MM.1S (cell line): ENCODE results near the gene CDC20.

ENCODE experiments used
- DNase-seq: peaks from one replicate; pipeline ENCODE4 v3.0.0-alpha.2; 2015
- H2AFZ ChIP-seq: fragments of 300-600 bp; sonication (generic); 2 replicates; pipeline ENCODE4 v1.6.0; 2016; ENCODE audit warnings: antibody characterized with exemption, low read length
- H3F3A ChIP-seq: fragments of 300-600 bp; sonication (generic); 2 replicates; pipeline ENCODE4 v1.6.1; 2016; ENCODE audit warnings: mild to moderate bottlenecking, antibody characterized with exemption, low read length, moderate library complexity, mixed read lengths; ENCODE audit not compliant: insufficient read depth
- H3K27ac ChIP-seq: fragments of 300-600 bp; sonication (generic); 2 replicates; pipeline ENCODE4 v1.5.1; 2016; ENCODE audit warnings: mild to moderate bottlenecking, low read length
- H3K27me3 ChIP-seq: fragments of 300-600 bp; sonication (generic); replicated peaks from 2 replicates; pipeline ENCODE4 v1.6.0; 2016; ENCODE audit warnings: low read length; ENCODE audit not compliant: insufficient read depth
- H3K36me3 ChIP-seq: fragments of 300-600 bp; sonication (generic); replicated peaks from 2 replicates; pipeline ENCODE4 v1.6.1; 2016; ENCODE audit warnings: mild to moderate bottlenecking, low read length, mixed read lengths; ENCODE audit not compliant: insufficient read depth
- H3K4me1 ChIP-seq: fragments of 300-600 bp; sonication (generic); 2 replicates; pipeline ENCODE4 v1.6.1; 2016; ENCODE audit warnings: low read length, mixed read lengths
- H3K4me2 ChIP-seq: fragments of 300-600 bp; sonication (generic); 2 replicates; pipeline ENCODE4 v1.6.0; 2016; ENCODE audit warnings: low read depth, low read length
- H3K4me3 ChIP-seq: fragments of 300-600 bp; sonication (generic); 2 replicates; pipeline ENCODE4 v1.5.1; 2016; ENCODE audit warnings: low read length, mixed read lengths
- H3K79me2 ChIP-seq: fragments of 300-600 bp; sonication (generic); 2 replicates; pipeline ENCODE4 v1.6.1; 2016; ENCODE audit warnings: mixed run types, low read length, mixed read lengths
- H3K9ac ChIP-seq: fragments of 300-600 bp; sonication (generic); 2 replicates; pipeline ENCODE4 v1.6.1; 2016; ENCODE audit warnings: low read length, mixed read lengths
- H3K9me2 ChIP-seq: fragments of 300-600 bp; sonication (generic); replicated peaks from 2 replicates; pipeline ENCODE4 v1.6.1; 2016; ENCODE audit warnings: mild to moderate bottlenecking, low read length, mixed read lengths; ENCODE audit not compliant: insufficient read depth
- H3K9me3 ChIP-seq: fragments of 300-600 bp; sonication (generic); replicated peaks from 2 replicates; pipeline ENCODE4 v1.6.1; 2016; ENCODE audit warnings: mild to moderate bottlenecking, low read length, mixed read lengths; ENCODE audit not compliant: insufficient read depth
- H4K20me1 ChIP-seq: fragments of 300-600 bp; sonication (generic); 2 replicates; pipeline ENCODE4 v1.6.1; 2016; ENCODE audit warnings: mild to moderate bottlenecking, low read length, moderate library complexity, mixed read lengths; ENCODE audit not compliant: insufficient read depth
- CTCF ChIP-seq: fragments of 300-600 bp; sonication (generic); IDR thresholded peaks from 2 replicates; pipeline ENCODE4 v1.5.1; 2016; ENCODE audit warnings: antibody characterized with exemption, low read length, mixed read lengths
- EZH2 ChIP-seq: fragments of 300-600 bp; sonication (generic); optimal IDR thresholded peaks from 2 replicates; pipeline ENCODE3; 2017; ENCODE audit warnings: low read depth, mild to moderate bottlenecking, antibody characterized with exemption, low read length, mixed read lengths
- EZH2phosphoT487 ChIP-seq: fragments of 300-600 bp; sonication (generic); IDR thresholded peaks from 2 replicates; pipeline ENCODE4 v1.6.1; 2018; ENCODE audit warnings: antibody characterized with exemption, low read length

CDC20 gene

GRCh38 chr1:43351421-43352350, 7.1 kb upstream of the CDC20 start:
- Histone ChIP-seq H2AFZ (no peak overlapping the region), H3K79me2 (no peaks in the 10 kb centered on the region), H3K9me3 (no peaks in the 10 kb centered on the region), H3K9ac (no peak overlapping the region), H3K36me3 (no peaks in the 10 kb centered on the region), H4K20me1 (no peaks in the 10 kb centered on the region), H3K9me2 (no peaks in the 10 kb centered on the region), H3F3A (peaks cover 9% of the 10 kb centered on the region), H3K4me3 (no peak overlapping the region), H3K27me3 (0 out of 2 replicates have a peak, but pooled peaks cover 6% of the 10 kb centered on the region), H3K4me2 (no peak overlapping the region), H3K4me1 (peaks cover 10% of the 10 kb centered on the region), H3K27ac (no peak overlapping the region)
- no peak for DNase-seq
- TF ChIP-seq CTCF (no peak), EZH2 (no peak), EZH2phosphoT487 (no peak)

- no peak overlapping the region for H3K9ac ChIP-seq
- no peak overlapping the region for H3K27ac ChIP-seq
- H3K9me2 ChIP-seq: no peaks in the 10 kb centered on the region
- no peaks in the 10 kb centered on the region for H3K79me2 ChIP-seq
- 0 out of 2 replicates have a peak, but pooled peaks cover under 1% of the 10 kb centered on the region for H3K27me3 ChIP-seq
- no peak overlapping the region for H3K4me3 ChIP-seq
- no peaks in the 10 kb centered on the region for H3K9me3 ChIP-seq
- H3K4me2 ChIP-seq: no peak overlapping the region
- no peak for DNase-seq
- no peaks in the 10 kb centered on the region for H4K20me1 ChIP-seq
- peaks cover 9% of the 10 kb centered on the region for H3F3A ChIP-seq
- H3K36me3 ChIP-seq: no peaks in the 10 kb centered on the region
- TF ChIP-seq EZH2phosphoT487 (no peak), EZH2 (no peak), CTCF (no peak)
- H3K4me1 ChIP-seq: peaks cover 10% of the 10 kb centered on the region
- H2AFZ ChIP-seq: no peak overlapping the region
These were observed 6.5 kb upstream of the CDC20 start for GRCh38 chr1:43352351-43352705.

- H4K20me1 ChIP-seq: no peaks in the 10 kb centered on the region
- H3K4me1 ChIP-seq: peaks cover 10% of the 10 kb centered on the region
- peaks cover 10% of the 10 kb centered on the region for H3F3A ChIP-seq
- H3K27ac ChIP-seq: no peak overlapping the region
- no peaks in the 10 kb centered on the region for H3K9me2 ChIP-seq
- no peak overlapping the region for H3K4me2 ChIP-seq
- DNase-seq: no peak
- no peaks in the 10 kb centered on the region for H3K27me3 ChIP-seq
- TF ChIP-seq EZH2 (no peak), EZH2phosphoT487 (no peak), CTCF (no peak)
- no peaks in the 10 kb centered on the region for H3K36me3 ChIP-seq
- H2AFZ ChIP-seq: no peak overlapping the region
- H3K9me3 ChIP-seq: no peaks in the 10 kb centered on the region
- no peaks in the 10 kb centered on the region for H3K79me2 ChIP-seq
- no peak overlapping the region for H3K9ac ChIP-seq
- no peak overlapping the region for H3K4me3 ChIP-seq
These were observed 5.9 kb upstream of the CDC20 start for GRCh38 chr1:43352881-43353280.
